Adipose tissue (tissue), 3 donors: ENCODE measurements around the gene GPBP1. TPM values are rescaled to one million over a fixed set of nuclear protein-coding genes. Genes with fewer than 3 reads are reported as not detected.
"Not testable (repeated sequence)": the region's sequence is repeated elsewhere in the genome, so short reads cannot be mapped to it uniquely, and the experiment has no call there.

Source experiments
- H3K27ac ChIP-seq: one replicate; pipeline ENCODE4 v1.5.1; 2013; ENCODE audit warnings: low read depth, low read length
- WGBS, 3 donors: extraction: QIAGEN DNeasy Blood & Tissue Kit; methylation state at CpG; one replicate each; pipeline ENCODE4 v1.1.7; 2013; 5-methylcytosine and 5-hydroxymethylcytosine counted together
- polyA plus RNA-seq, 3 donors: library from polyadenylated mRNA; stranded (reverse); fragments of 200-250 nt; gene quantifications; one replicate each; pipeline ENCODE4 v1.2.3, GENCODE V29; 2013
- donor health status: healthy with polysubstance abuse.
- donor health status: Bipolar disorder and iron deficiency.
- donor health status: healthy.

The GPBP1 gene
- polyA plus RNA-seq, 3 donors: 19.7 to 40.4 (median 33.2) TPM

DNA sequence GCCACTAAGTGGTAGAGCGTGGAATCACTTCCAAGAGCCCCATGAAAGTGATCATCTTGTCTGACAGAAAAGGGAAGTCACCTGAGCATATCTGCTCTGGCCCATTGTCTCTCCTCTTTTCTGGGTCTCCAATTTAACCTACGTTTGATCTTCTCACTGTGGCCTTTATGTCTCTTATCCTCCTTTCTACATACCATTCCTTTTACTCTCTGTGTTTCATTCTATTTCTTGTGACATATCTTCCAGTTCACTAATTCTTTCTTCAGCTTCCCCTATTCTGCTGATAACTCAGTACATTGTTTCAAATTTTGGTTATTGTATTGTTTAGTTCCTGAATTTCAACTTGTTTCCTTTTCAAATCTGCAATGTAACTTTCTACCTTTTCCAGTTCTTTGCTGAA lies 132.5 kb downstream of the GPBP1 start:
- WGBS, 3 donors: 88 to 97% (median 92%) methylated on average over 2 of the region's 2 CpGs
- H3K27ac ChIP-seq: no peak overlapping the region

DNA sequence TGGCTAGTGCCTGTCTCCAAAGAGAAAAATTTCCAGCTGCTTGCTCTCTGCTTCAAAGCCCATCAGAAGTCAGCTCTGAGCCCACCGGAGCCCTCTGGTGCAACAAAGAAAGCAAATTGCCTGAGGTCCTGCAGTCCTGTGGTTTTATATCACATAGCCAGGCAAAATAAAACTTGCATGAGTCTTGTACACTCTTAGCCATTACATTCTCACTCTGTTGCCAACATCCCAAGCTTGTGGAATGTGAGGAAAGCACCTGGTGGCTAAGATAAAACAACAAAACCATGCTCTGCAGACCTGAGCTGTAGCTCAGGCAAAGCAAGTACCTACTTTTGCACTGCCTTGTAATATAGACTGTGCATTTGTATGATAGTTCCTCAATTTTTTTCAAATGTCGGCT lies 133.7 kb downstream of the GPBP1 start:
- 92 to 98% (median 92%) methylated on average over 2 of the region's 2 CpGs for WGBS, 3 donors
- no peak overlapping the region for H3K27ac ChIP-seq

DNA sequence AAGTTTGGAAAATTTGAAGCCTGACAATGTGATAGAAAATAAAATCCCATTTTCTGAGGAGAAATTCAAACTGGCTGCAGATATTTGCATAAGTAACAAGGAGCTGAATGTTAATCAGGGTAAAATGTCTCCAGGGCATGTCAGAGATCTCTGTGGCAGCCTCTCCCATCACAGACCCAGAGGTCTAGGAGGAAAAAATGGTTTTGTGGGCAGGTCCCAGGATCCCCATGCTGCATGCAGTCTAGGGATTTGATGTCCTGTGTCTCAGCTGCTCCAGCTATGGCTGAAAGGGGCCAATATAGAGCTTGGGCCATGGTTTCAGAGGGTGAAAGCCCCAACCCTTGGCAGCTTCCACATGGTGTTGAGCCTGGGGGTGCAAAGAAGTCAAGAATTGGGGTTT lies 135.2 kb downstream of the GPBP1 start:
- not testable (repeated sequence) for H3K27ac ChIP-seq

DNA sequence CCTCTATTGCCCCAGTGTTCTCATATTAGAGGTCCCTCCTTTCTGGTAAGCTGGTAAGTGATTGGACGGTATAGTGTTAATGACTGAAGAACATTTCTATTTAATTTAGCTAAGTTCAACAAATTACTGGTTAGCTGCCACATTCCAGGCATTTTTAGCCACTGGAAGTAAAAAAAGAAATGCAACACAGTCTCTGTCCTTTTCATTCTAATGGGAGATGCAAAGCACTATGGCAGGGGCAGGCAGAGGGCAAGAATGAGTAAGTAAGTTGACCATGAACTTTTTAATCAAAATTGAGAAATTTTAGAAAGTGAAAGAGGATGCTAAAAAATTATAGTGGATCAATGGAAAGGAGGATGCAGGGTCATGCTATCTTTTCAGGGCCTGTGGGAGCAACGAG lies 137.4 kb downstream of the GPBP1 start:
- WGBS, 3 donors: 83 to 94% (median 88%) methylated on average over 2 of the region's 2 CpGs
- H3K27ac ChIP-seq: no peak overlapping the region

DNA sequence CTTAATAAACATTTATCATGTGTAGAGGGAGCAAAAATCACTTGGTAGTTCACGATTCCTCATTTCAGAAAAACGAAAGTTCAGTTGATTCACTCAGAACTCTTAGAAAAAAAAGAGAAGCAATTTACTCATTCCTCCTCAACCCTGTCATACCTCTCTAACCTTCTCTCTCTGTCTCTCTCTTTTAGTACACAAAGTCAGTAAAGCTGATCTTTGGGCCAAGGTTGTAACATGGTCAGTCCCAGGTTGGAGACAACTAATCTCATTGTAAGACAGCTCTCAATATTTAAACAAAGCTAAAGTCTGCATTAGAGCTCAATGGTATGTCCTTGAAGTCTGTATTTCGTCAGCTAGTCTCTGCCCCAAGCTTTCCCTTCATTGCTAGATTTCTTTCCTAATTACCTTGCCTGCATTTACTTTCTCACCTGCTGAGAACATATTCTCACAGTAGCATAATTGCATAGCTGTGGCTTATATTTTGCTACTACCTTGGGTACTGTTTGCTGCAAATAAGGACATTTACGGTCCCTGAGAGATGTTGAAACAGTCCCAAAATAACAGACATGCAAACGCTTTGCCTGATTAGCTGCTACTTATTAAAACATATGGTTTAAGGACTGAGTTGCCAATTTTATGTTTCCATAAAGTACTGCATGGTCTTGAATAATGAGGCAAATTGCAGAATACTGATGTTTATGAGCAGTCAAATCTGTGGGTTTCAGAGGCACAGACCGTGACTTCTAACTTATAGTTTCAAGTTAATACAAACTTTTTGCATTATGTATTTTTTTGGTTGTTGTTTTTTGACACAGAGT lies 138.3 kb downstream of the GPBP1 start:
- H3K27ac ChIP-seq: no peak overlapping the region
- WGBS, 3 donors: 45 to 88% (median 85%) methylated on average over 6 of the region's 6 CpGs

DNA sequence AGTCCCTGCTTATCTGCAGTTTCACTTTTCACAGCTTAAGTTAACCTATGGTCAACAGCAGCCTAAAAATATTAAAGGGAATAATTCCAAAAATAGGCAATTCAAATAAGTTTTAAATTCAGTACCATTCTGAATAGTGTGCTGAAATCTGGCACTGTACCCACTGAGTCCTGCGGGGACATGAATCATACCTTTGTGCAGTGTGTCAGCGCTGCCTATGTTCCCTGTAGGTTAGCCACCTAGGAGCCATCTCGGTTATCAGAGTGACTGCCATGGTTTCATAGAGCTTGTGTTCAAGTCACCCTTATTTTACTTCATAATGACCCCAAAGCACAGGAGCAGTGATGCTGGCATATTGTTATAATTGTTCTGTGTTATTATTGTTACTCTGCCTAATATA lies 139.9 kb downstream of the GPBP1 start:
- H3K27ac ChIP-seq: no peak overlapping the region
- WGBS, 3 donors: 91 to 97% (median 96%) methylated on average over 3 of the region's 3 CpGs

Other genes starting within 250 kb of the GPBP1 start
- gene MIER3, start 221.9 kb upstream of the GPBP1 start, polyA plus RNA-seq: 1 to 10 TPM; 3.4 to 6.1 (median 5.2) TPM